Osteoblast (primary cell): ENCODE data around the gene TDRD9. TPM values are rescaled to one million over a fixed set of nuclear protein-coding genes. Genes with fewer than 3 reads are reported as not detected.

Experiments
- DNase-seq: peaks from one replicate; pipeline ENCODE4 v3.0.0; 2011; ENCODE audit warnings: low spot score, mixed read lengths; ENCODE audit not compliant: insufficient read length; ENCODE audit errors: missing footprints
- H2AFZ ChIP-seq: 2 replicates; pipeline ENCODE4 v1.6.0; 2011; ENCODE audit warnings: mild to moderate bottlenecking, low read length
- H3K27ac ChIP-seq: 2 replicates; pipeline ENCODE4 v1.5.1; 2011; ENCODE audit warnings: mild to moderate bottlenecking, low read depth, low read length, moderate library complexity
- H3K27me3 ChIP-seq: 2 replicates; pipeline ENCODE4 v1.6.0; 2012; ENCODE audit warnings: mild to moderate bottlenecking, control low read depth, inconsistent platforms, low read length, moderate library complexity; ENCODE audit not compliant: insufficient read depth
- H3K36me3 ChIP-seq: 2 replicates; pipeline ENCODE4 v1.5.1; 2011; ENCODE audit warnings: mild to moderate bottlenecking, low read length, control low read depth, moderate library complexity; ENCODE audit not compliant: insufficient read depth
- H3K4me1 ChIP-seq: 2 replicates; pipeline ENCODE4 v1.5.1; 2011; ENCODE audit warnings: mild to moderate bottlenecking, low read length, control low read depth, moderate library complexity; ENCODE audit not compliant: insufficient read depth
- H3K4me2 ChIP-seq: 2 replicates; pipeline ENCODE4 v1.6.0; 2011; ENCODE audit warnings: mild to moderate bottlenecking, low read length; ENCODE audit not compliant: insufficient read depth
- H3K4me3 ChIP-seq: fragments of 200-600 bp; sonication (generic); 3 replicates; pipeline ENCODE4 v1.5.1; 2012; ENCODE audit warnings: mild to moderate bottlenecking, low read length, inconsistent platforms; ENCODE audit not compliant: insufficient read depth
- H3K79me2 ChIP-seq: 2 replicates; pipeline ENCODE4 v1.6.0; 2012; ENCODE audit warnings: mild to moderate bottlenecking, low read length, control low read depth, inconsistent platforms; ENCODE audit not compliant: insufficient read depth
- H3K9me3 ChIP-seq: 2 replicates; pipeline ENCODE4 v1.5.1; 2011; ENCODE audit warnings: low read depth, low read length, control low read depth
- H4K20me1 ChIP-seq: 2 replicates; pipeline ENCODE4 v1.6.0; 2012; ENCODE audit warnings: mild to moderate bottlenecking, low read length, control low read depth; ENCODE audit not compliant: insufficient read depth
- total RNA-seq: library from RNA; depleted of rRNA; stranded (reverse); fragments of >200 nt; gene quantifications from 2 replicates; pipeline ENCODE4 v1.2.3, GENCODE V29; 2012
- TF ChIP-seq, protein P1 (sequence below): IDR thresholded peaks from 2 replicates; pipeline ENCODE4 v1.5.1; 2011; ENCODE audit warnings: mild to moderate bottlenecking, low read depth, low read length, moderate library complexity; ENCODE audit errors: extremely low read depth

Gene TDRD9
- total RNA-seq, 1 donor, result 1.1 TPM

DNA sequence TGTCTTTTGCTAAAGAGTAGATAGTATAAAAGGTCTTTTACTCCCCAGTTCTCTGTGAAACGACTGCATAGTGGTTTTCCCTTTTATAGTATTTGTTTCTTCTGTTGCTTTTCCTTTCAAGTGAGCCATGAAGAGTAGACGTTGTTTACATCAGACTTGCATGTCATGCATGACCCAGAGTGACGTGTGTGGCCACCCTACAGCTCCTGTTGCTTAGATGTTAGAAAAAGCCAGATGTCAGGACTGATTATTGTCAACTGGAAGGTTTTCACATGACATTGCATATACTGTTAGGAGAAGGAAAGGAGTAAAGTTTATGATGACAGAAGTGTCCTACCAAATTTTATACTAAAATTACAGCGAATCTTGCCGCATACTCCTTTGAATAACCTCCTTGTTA is 15.4 kb downstream of the TDRD9 start:
- H3K4me3 ChIP-seq, result no peak overlapping the region
- no peaks in the 10 kb centered on the region for H4K20me1 ChIP-seq
- H3K9me3 ChIP-seq, result no peaks in the 10 kb centered on the region
- peaks cover 29% of the 10 kb centered on the region for H3K27me3 ChIP-seq
- no peak overlapping the region for H3K4me2 ChIP-seq
- H3K4me1 ChIP-seq, result no peaks in the 10 kb centered on the region
- DNase-seq, result no peak
- no peaks in the 10 kb centered on the region for H3K79me2 ChIP-seq
- TF ChIP-seq, protein P1, sequence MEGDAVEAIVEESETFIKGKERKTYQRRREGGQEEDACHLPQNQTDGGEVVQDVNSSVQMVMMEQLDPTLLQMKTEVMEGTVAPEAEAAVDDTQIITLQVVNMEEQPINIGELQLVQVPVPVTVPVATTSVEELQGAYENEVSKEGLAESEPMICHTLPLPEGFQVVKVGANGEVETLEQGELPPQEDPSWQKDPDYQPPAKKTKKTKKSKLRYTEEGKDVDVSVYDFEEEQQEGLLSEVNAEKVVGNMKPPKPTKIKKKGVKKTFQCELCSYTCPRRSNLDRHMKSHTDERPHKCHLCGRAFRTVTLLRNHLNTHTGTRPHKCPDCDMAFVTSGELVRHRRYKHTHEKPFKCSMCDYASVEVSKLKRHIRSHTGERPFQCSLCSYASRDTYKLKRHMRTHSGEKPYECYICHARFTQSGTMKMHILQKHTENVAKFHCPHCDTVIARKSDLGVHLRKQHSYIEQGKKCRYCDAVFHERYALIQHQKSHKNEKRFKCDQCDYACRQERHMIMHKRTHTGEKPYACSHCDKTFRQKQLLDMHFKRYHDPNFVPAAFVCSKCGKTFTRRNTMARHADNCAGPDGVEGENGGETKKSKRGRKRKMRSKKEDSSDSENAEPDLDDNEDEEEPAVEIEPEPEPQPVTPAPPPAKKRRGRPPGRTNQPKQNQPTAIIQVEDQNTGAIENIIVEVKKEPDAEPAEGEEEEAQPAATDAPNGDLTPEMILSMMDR, result no peak
- no peak overlapping the region for H2AFZ ChIP-seq
- no peaks in the 10 kb centered on the region for H3K36me3 ChIP-seq
- no peak overlapping the region for H3K27ac ChIP-seq

DNA sequence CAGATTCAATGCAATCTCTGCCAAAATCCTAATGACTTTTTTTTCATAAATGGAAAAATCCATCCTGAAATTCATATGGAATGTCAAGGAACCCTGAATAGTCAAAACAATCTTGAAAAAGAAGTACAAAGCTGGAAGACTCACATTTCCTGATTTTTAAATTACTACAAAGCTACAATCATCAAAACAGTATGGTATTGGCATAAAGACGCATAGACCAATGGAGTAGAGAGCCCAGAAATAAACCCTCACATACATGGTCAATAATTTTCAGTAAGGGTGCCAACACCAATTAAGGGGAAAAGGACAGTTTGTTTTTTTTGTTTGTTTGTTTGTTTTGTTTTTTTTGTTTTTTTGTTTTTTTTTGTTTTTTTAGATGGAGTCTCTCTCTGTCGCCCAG is 18.7 kb downstream of the TDRD9 start:
- Histone ChIP-seq H3K36me3 (no peaks in the 10 kb centered on the region), H3K4me3 (no peak overlapping the region), H3K27me3 (peaks cover 9% of the 10 kb centered on the region), H2AFZ (no peak overlapping the region), H4K20me1 (no peaks in the 10 kb centered on the region), H3K4me1 (no peaks in the 10 kb centered on the region), H3K9me3 (no peaks in the 10 kb centered on the region), H3K79me2 (no peaks in the 10 kb centered on the region), H3K27ac (no peak overlapping the region), H3K4me2 (no peak overlapping the region)
- TF ChIP-seq, protein P1, result no peak
- no peak for DNase-seq

DNA sequence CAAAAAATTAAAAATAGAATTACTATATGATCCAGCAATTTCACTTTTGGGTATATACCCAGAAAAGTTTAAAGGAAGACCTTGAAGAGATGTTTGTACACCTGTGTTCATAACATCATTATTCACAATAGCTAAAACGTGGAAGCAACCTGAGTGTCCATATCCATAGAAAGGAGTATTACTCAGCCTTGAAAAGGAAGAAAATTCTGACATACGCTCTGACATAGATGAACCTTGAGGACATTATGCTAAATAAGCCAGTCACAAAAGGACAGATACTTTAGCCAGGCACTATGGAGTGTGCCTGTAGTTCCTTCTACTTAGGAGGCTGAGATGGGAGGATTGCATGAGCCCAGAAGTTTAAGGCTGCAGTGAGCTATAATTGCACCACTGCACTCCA is 20.2 kb downstream of the TDRD9 start:
- H3K79me2 ChIP-seq, result no peaks in the 10 kb centered on the region
- no peak overlapping the region for H3K27ac ChIP-seq
- no peaks in the 10 kb centered on the region for H3K36me3 ChIP-seq
- no peak overlapping the region for H3K4me3 ChIP-seq
- H3K27me3 ChIP-seq, result peaks cover 3% of the 10 kb centered on the region
- H3K4me2 ChIP-seq, result no peak overlapping the region
- H3K4me1 ChIP-seq, result no peaks in the 10 kb centered on the region
- H2AFZ ChIP-seq, result no peak overlapping the region
- TF ChIP-seq, protein P1, result no peak
- H3K9me3 ChIP-seq, result no peaks in the 10 kb centered on the region
- H4K20me1 ChIP-seq, result no peaks in the 10 kb centered on the region
- no peak for DNase-seq

DNA sequence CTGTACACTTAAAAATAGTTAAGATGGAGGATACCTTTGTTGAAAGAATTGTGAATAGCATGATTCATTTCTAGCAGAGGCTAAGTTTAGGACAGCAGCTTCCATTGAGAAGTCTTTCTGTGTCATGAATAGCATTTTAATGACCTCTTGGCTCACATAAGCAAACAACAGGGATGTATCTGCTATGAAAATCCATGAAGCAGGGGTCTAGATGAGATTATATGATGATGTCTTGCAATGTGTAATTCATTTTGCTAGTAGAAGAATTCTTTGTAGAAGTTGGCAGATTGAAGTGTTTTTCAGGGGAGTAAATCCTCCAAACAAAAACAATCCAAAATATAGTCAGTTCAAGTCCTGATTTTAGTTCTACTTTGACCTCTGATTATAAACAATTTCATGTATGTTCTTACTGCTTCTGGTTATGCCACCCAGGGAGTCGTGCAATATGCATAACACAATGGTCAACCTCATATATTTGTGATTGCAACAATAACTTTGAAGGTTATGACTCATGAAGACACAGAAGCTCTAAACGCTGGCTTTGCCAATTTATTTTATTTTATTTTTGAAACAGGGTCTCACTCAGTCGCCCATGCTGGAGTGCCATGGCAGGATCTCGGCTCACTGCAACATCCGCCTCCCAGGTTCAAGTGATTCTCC is 21.0 kb downstream of the TDRD9 start:
- TF ChIP-seq, protein P1, result no peak
- Histone ChIP-seq H3K27ac (no peak overlapping the region), H3K36me3 (no peaks in the 10 kb centered on the region), H3K4me3 (no peak overlapping the region), H3K9me3 (no peaks in the 10 kb centered on the region), H3K4me1 (no peaks in the 10 kb centered on the region), H3K27me3 (no peaks in the 10 kb centered on the region), H4K20me1 (no peaks in the 10 kb centered on the region), H3K79me2 (no peaks in the 10 kb centered on the region), H3K4me2 (no peak overlapping the region), H2AFZ (no peak overlapping the region)
- DNase-seq, result no peak
